SU-DHL-6 (cell line): ENCODE data around the gene SPDYE2B.
"Not testable (repeated sequence)": the region's sequence is repeated elsewhere in the genome, so short reads cannot be mapped to it uniquely, and the experiment has no call there.

Source experiments
- EZH2phosphoT487 ChIP-seq: fragments of 200-600 bp; sonication (generic), shearing (Covaris generic); conservative IDR thresholded peaks from 2 replicates; pipeline ENCODE4 v1.6.1; 2018; ENCODE audit warnings: mild to moderate bottlenecking, antibody characterized with exemption, low read length, moderate library complexity, mixed read lengths
- TF ChIP-seq, protein P1 (sequence below): fragments of 200-600 bp; sonication (generic); IDR thresholded peaks from one replicate; pipeline ENCODE4 v1.5.1; 2017; ENCODE audit warnings: antibody characterized with exemption, mild to moderate bottlenecking, low read length, moderate library complexity; ENCODE audit not compliant: insufficient read depth, poor library complexity, severe bottlenecking

DNA sequence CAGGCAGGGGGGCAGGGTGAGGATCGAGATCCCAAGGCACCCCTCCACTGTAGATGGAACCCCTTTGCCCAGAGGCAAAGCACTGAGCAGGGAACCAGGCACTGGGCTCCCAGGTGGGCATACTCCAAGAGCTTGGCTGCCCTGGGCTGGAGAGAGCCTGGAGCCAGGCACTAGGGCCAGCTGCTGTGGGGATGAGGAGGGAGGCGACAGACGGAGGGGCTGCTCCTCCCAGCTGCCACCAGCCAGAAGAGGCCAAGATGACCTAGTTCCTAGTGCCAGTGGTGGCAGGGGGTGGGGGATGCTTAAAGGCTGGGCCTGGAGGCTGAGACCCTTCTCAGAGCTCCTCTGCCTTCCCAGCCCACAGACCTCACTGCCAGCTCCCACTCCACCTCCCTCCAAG lies 35.2 kb upstream of the SPDYE2B start:
- TF ChIP-seq, protein P1, sequence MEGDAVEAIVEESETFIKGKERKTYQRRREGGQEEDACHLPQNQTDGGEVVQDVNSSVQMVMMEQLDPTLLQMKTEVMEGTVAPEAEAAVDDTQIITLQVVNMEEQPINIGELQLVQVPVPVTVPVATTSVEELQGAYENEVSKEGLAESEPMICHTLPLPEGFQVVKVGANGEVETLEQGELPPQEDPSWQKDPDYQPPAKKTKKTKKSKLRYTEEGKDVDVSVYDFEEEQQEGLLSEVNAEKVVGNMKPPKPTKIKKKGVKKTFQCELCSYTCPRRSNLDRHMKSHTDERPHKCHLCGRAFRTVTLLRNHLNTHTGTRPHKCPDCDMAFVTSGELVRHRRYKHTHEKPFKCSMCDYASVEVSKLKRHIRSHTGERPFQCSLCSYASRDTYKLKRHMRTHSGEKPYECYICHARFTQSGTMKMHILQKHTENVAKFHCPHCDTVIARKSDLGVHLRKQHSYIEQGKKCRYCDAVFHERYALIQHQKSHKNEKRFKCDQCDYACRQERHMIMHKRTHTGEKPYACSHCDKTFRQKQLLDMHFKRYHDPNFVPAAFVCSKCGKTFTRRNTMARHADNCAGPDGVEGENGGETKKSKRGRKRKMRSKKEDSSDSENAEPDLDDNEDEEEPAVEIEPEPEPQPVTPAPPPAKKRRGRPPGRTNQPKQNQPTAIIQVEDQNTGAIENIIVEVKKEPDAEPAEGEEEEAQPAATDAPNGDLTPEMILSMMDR: not testable (repeated sequence)
- TF ChIP-seq EZH2phosphoT487: not testable (repeated sequence)
